NCI-H1417 (cell line): ENCODE data around the gene HMGN4.

ENCODE experiments used
- DNase-seq, 3 experiments: peaks; one replicate each; lab custom pipeline; 2025; lab: John Stamatoyannopoulos, UW

HMGN4 gene

GRCh38 chr6:26578279-26578678 lies 40.1 kb downstream of the HMGN4 start:
- DNase-seq = no peak

GRCh38 chr6:26578741-26579140 lies 40.6 kb downstream of the HMGN4 start:
- no peak for DNase-seq

GRCh38 chr6:26581164-26581915 lies 43.2 kb downstream of the HMGN4 start:
- no peak for DNase-seq

GRCh38 chr6:26588965-26589364 lies 50.8 kb downstream of the HMGN4 start:
- DNase-seq = no peak

GRCh38 chr6:26592649-26593048 lies 54.5 kb downstream of the HMGN4 start:
- DNase-seq = peak in 1 of 3 experiments; percentile 3

- no peak for DNase-seq
Measured at GRCh38 chr6:26593278-26594130, 55.3 kb downstream of the HMGN4 start.

GRCh38 chr6:26594131-26594498 lies 55.9 kb downstream of the HMGN4 start:
- no peak for DNase-seq

- peak; percentile 15 to 74 (median 46) for DNase-seq
Measured at GRCh38 chr6:26594730-26595632, 56.8 kb downstream of the HMGN4 start.

- peak; percentile 83 to 93 (median 92) for DNase-seq
Measured at GRCh38 chr6:26595669-26596269, 57.6 kb downstream of the HMGN4 start.
